ENCODE data around the gene SLITRK4. TPM values are rescaled to one million over a fixed set of nuclear protein-coding genes. Genes with fewer than 3 reads are reported as not detected.
A peak's percentile ranks its signal among the peaks of the same experiment; 100 is the strongest.

Gene SLITRK4
- total RNA-seq, 3 donors from 2014 or later: 0.29 to 1.1 TPM; not detected in 1

DNA sequence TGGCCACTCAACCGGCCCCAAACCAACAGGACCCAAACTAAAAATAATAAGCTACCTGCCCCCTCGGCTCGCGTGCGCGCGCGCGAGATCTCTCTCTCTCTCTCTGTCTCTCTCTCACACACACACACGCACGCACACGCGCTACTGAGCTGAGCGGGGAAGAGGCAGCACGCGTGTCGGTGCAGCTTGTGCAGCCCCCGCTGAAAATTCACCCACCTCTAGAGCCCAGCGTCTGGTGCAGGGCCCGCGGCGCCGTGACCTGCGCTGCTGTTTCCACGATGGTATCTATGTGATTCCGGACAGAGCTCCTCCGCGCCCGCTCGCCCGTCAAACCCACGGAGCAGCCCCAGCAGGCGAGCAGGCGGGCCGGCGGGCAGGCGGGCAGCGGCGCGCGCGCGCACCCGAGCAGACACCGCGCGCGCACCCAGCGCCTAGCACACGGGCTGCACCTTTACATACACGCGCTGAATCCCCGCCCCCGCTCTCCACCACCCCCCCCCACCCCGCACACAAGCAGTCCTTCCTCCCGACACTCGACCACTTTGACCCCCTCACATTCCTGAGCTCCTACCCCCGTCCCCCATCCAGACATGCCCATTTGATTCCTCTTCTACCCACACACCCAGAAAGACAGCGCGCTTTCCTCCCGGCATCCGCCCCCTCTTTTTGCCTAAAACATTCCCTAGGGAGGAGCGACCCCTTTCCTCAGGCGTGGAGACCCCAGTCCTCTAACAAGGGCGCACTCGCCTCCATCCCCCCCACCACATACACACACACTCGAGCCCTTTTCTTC, 1.0 kb downstream of the SLITRK4 start:
- Histone ChIP-seq H3K4me3 (no peak overlapping the region), H3K4me1 (ENCODE audit: low read depth) (no peaks in the 10 kb centered on the region), H3K36me3 (ENCODE audit: low read depth) (no peaks in the 10 kb centered on the region), H3K9me3 (no peaks in the 10 kb centered on the region)
- TF ChIP-seq, protein P1, sequence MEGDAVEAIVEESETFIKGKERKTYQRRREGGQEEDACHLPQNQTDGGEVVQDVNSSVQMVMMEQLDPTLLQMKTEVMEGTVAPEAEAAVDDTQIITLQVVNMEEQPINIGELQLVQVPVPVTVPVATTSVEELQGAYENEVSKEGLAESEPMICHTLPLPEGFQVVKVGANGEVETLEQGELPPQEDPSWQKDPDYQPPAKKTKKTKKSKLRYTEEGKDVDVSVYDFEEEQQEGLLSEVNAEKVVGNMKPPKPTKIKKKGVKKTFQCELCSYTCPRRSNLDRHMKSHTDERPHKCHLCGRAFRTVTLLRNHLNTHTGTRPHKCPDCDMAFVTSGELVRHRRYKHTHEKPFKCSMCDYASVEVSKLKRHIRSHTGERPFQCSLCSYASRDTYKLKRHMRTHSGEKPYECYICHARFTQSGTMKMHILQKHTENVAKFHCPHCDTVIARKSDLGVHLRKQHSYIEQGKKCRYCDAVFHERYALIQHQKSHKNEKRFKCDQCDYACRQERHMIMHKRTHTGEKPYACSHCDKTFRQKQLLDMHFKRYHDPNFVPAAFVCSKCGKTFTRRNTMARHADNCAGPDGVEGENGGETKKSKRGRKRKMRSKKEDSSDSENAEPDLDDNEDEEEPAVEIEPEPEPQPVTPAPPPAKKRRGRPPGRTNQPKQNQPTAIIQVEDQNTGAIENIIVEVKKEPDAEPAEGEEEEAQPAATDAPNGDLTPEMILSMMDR (IDR thresholded peaks at IDR 0.05): no peak
- intact Hi-C loops (cut with DNase I, micrococcal nuclease): no loop called here
- peak in 1 of 3 donors; percentile 12 for DNase-seq
- peak; percentile 56 for ATAC-seq

DNA sequence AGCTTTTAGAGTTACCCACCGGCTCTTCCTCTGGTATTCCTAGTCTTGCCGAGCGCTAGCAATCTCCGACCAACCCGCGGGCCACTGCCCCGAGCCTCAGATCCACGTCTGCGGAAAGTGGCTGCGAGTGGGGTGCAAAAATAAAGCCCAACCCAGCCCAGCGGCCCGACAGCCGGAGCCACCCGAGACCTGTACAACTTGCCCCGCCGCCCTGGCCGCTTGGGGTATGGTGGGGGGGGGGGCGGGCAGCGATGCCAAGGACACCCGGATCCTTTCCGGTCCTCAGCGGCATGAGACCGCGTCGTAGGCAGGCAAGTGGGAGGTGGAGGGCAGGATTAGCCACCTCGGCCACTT, 1.6 kb downstream of the SLITRK4 start:
- TF ChIP-seq, protein P1 (IDR thresholded peaks at IDR 0.05): no peak
- peak; percentile 9 for ATAC-seq
- DNase-seq: peak in 1 of 3 donors; percentile 13

GRCh38 chrX:143633461-143634308, 2.2 kb downstream of the SLITRK4 start:
- ATAC-seq (no peak), DNase-seq (peak in 1 of 3 donors; percentile 46)
- no peak overlapping the region for H3K4me3 ChIP-seq
- TF ChIP-seq, protein P1 (IDR thresholded peaks at IDR 0.05): no peak
- no peaks in the 10 kb centered on the region for H3K36me3 ChIP-seq (ENCODE audit: low read depth)
- H3K9me3 ChIP-seq: no peaks in the 10 kb centered on the region
- intact Hi-C loops (cut with DNase I, micrococcal nuclease): no loop called here
- H3K4me1 ChIP-seq (ENCODE audit: low read depth): no peaks in the 10 kb centered on the region

More for the DNA sequence above, 1.6 kb downstream of the SLITRK4 start:
- no peaks in the 10 kb centered on the region for H3K9me3 ChIP-seq
- no peak overlapping the region for H3K4me3 ChIP-seq
- H3K4me1 ChIP-seq (ENCODE audit: low read depth): no peaks in the 10 kb centered on the region
- intact Hi-C loops (cut with DNase I, micrococcal nuclease): no loop called here
- no peaks in the 10 kb centered on the region for H3K36me3 ChIP-seq (ENCODE audit: low read depth)

GRCh38 chrX:143632625-143633410, 3.1 kb downstream of the SLITRK4 start:
- ATAC-seq (no peak), DNase-seq (no peak)
- Histone ChIP-seq H3K4me1 (ENCODE audit: low read depth) (no peaks in the 10 kb centered on the region), H3K9me3 (no peaks in the 10 kb centered on the region), H3K4me3 (no peak overlapping the region), H3K36me3 (ENCODE audit: low read depth) (no peaks in the 10 kb centered on the region)
- TF ChIP-seq, protein P1 (IDR thresholded peaks at IDR 0.05): no peak
- intact Hi-C loops (cut with DNase I, micrococcal nuclease): no loop called here

GRCh38 chrX:143623657-143624056, 12.2 kb downstream of the SLITRK4 start:
- H3K4me1 ChIP-seq (ENCODE audit: low read depth): no peaks in the 10 kb centered on the region
- DNase-seq (no peak), ATAC-seq (no peak)
- H3K4me3 ChIP-seq: no peak overlapping the region
- intact Hi-C loops (cut with DNase I, micrococcal nuclease): no loop called here
- H3K9me3 ChIP-seq: no peaks in the 10 kb centered on the region
- TF ChIP-seq, protein P1 (IDR thresholded peaks at IDR 0.05): no peak
- H3K36me3 ChIP-seq (ENCODE audit: low read depth): no peaks in the 10 kb centered on the region

All from mucosa of descending colon (tissue), 3 donors.